Hippocampal formation (tissue), 2 donors: ENCODE data around the gene LRBA.

Experiments
- DNase-seq, 2 donors: peaks; one replicate each; lab custom pipeline; 2025; lab: John Stamatoyannopoulos, UW

LRBA gene

GRCh38 chr4:150805183-150806025 is 209.7 kb downstream of the LRBA start:
- no peak for DNase-seq

GRCh38 chr4:150801833-150802232 is 213.3 kb downstream of the LRBA start:
- DNase-seq, result no peak

GRCh38 chr4:150799207-150799606 is 215.9 kb downstream of the LRBA start:
- no peak for DNase-seq

- DNase-seq, result no peak
These were observed 220.4 kb downstream of the LRBA start for GRCh38 chr4:150794706-150795105.

GRCh38 chr4:150789864-150790263 is 225.2 kb downstream of the LRBA start:
- DNase-seq, result no peak

GRCh38 chr4:150784939-150785338 is 230.1 kb downstream of the LRBA start:
- DNase-seq, result no peak

GRCh38 chr4:150784305-150784704 is 230.8 kb downstream of the LRBA start:
- no peak for DNase-seq

- DNase-seq, result no peak
These were observed 232.2 kb downstream of the LRBA start for GRCh38 chr4:150782921-150783320.

- DNase-seq, result no peak
These were observed 232.8 kb downstream of the LRBA start for GRCh38 chr4:150782311-150782710.

GRCh38 chr4:150781191-150781590 is 233.9 kb downstream of the LRBA start:
- no peak for DNase-seq

GRCh38 chr4:150779707-150780106 is 235.4 kb downstream of the LRBA start:
- DNase-seq, result no peak

GRCh38 chr4:150773729-150774449 is 241.2 kb downstream of the LRBA start:
- DNase-seq, result no peak

GRCh38 chr4:150773032-150773431 is 242.1 kb downstream of the LRBA start:
- DNase-seq, result no peak

- DNase-seq, result no peak
These were observed 243.7 kb downstream of the LRBA start for GRCh38 chr4:150771382-150771781.

GRCh38 chr4:150769845-150770244 is 245.2 kb downstream of the LRBA start:
- no peak for DNase-seq

- DNase-seq, result no peak
These were observed 245.8 kb downstream of the LRBA start for GRCh38 chr4:150769248-150769647.

GRCh38 chr4:150768497-150768896 is 246.6 kb downstream of the LRBA start:
- DNase-seq, result no peak

GRCh38 chr4:150765216-150765615 is 249.9 kb downstream of the LRBA start:
- no peak for DNase-seq

- DNase-seq, result no peak
These were observed 263.4 kb downstream of the LRBA start for GRCh38 chr4:150751648-150752047.

- no peak for DNase-seq
These were observed 264.3 kb downstream of the LRBA start for GRCh38 chr4:150750824-150751223.

GRCh38 chr4:150746156-150746555 is 268.9 kb downstream of the LRBA start:
- no peak for DNase-seq

GRCh38 chr4:150744570-150744969 is 270.5 kb downstream of the LRBA start:
- DNase-seq, result no peak
